Ascending aorta (tissue), 2 donors: ENCODE measurements around the gene DNAH2. TPM values are rescaled to one million over a fixed set of nuclear protein-coding genes. Genes with fewer than 3 reads are reported as not detected.

Source experiments
- DNase-seq, 2 donors: peaks; one replicate each; pipeline ENCODE4 v3.0.0-alpha.2; 2019; ENCODE audit warnings: low spot score in 2 of 2
- H3K27ac ChIP-seq, 2 donors: fragments of 200-600 bp; sonication (generic); one replicate each; pipeline ENCODE4 v1.5.1; 2016 to 2017; ENCODE audit warnings: mild to moderate bottlenecking in 1 of 2
- H3K27me3 ChIP-seq: fragments of 200-600 bp; sonication (generic); one replicate; pipeline ENCODE4 v1.5.1; 2017
- H3K36me3 ChIP-seq, 2 donors: fragments of 200-600 bp; sonication (generic); one replicate each; pipeline ENCODE4 v1.5.1; 2016
- H3K4me1 ChIP-seq, 2 donors: fragments of 200-600 bp; sonication (generic); one replicate each; pipeline ENCODE4 v1.5.1; 2016 to 2017; ENCODE audit warnings: mild to moderate bottlenecking in 1 of 2
- H3K4me3 ChIP-seq, 2 donors: fragments of 200-600 bp; sonication (generic); one replicate each; pipeline ENCODE4 v1.5.1; 2016 to 2017; ENCODE audit warnings: mild to moderate bottlenecking in 1 of 2
- H3K9me3 ChIP-seq, 2 donors: fragments of 200-600 bp; sonication (generic); one replicate each; pipeline ENCODE4 v1.5.1; 2016
- intact Hi-C: fragments of 100-400 bp; cut with DNase I; formaldehyde crosslinking; loops from one replicate; pipeline ENCODE4 v1.15.1; 2023
- total RNA-seq: library from RNA; depleted of rRNA; stranded (reverse); fragments of >200 nt; gene quantifications from one replicate; pipeline ENCODE4 v1.1.0, GENCODE V29; 2016
- TF ChIP-seq, protein P1 (sequence below), 3 experiments: fragments of 200-600 bp in 2 of 3; fragments of 450-650 bp in 1 of 3; sonication (generic) in 2 of 3; IDR thresholded peaks; one replicate each; pipeline ENCODE4 v1.5.1; 2016 to 2019; ENCODE audit warnings: antibody characterized with exemption in 3 of 3, mild to moderate bottlenecking in 1 of 3, moderate library complexity in 1 of 3

Gene DNAH2
- total RNA-seq, 1 donor from 2014 or later, result 0.43 TPM

DNA sequence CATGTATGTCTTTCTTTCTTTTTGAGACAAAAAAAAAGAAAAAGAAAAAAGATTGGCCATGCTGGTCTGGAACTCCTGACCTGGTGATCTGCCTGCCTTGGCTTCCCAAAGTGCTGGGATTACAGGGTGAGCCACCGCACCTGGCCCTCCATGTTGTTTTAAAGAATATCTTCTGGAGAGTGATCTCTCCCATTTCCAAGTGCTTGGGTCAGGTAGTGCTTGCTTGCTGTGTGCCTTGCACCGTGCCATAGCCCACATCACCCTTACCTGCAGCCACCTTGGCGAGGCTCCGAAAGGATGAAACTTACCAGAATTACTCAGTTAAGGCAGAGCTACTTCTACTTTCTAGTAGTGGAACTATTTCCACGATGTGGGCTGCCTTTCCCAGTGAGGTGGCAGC, 97.4 kb downstream of the DNAH2 start:
- Histone ChIP-seq H3K4me3 (no peak overlapping the region), H3K4me1 (no peaks in the 10 kb centered on the region), H3K27me3 (no peaks in the 10 kb centered on the region), H3K36me3 (no peaks in the 10 kb centered on the region), H3K27ac (no peak overlapping the region), H3K9me3 (no peaks in the 10 kb centered on the region)
- intact Hi-C loops, result no loop called here
- TF ChIP-seq, protein P1, sequence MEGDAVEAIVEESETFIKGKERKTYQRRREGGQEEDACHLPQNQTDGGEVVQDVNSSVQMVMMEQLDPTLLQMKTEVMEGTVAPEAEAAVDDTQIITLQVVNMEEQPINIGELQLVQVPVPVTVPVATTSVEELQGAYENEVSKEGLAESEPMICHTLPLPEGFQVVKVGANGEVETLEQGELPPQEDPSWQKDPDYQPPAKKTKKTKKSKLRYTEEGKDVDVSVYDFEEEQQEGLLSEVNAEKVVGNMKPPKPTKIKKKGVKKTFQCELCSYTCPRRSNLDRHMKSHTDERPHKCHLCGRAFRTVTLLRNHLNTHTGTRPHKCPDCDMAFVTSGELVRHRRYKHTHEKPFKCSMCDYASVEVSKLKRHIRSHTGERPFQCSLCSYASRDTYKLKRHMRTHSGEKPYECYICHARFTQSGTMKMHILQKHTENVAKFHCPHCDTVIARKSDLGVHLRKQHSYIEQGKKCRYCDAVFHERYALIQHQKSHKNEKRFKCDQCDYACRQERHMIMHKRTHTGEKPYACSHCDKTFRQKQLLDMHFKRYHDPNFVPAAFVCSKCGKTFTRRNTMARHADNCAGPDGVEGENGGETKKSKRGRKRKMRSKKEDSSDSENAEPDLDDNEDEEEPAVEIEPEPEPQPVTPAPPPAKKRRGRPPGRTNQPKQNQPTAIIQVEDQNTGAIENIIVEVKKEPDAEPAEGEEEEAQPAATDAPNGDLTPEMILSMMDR (IDR thresholded peaks at IDR 0.05), result no peak
- DNase-seq, result no peak

DNA sequence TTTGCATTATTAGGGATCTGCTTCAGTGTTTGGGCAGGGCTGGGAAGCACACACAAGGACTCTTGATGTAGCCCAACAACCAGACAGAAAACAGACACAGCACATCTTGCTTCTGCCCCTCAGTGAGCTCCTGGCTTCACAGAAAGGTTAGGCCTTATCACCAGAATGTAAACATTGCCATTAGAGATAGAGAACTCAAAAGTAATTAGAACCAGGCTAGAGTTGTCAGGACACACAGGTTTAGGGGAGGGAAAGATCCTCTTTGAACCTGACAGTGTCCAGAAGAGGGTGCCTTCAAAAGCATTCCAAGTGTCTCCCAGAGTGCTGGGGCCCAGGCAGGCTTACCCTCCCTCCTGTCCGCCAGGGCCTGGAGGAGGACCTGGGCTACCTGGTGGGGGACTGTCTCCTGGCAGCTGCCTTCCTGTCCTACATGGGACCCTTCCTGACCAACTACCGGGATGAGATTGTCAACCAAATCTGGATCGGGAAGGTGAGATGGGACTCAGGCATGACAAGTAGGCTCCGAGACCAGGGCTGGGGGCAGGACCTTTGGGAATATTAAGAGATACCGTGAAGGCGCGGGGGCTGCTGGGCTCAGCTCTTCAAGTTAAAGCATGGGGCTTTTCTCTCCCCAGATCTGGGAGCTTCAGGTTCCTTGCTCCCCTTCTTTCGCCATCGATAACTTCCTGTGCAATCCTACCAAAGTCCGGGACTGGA, 99.5 kb downstream of the DNAH2 start:
- Histone ChIP-seq H3K27me3 (no peaks in the 10 kb centered on the region), H3K4me3 (no peak overlapping the region), H3K4me1 (no peaks in the 10 kb centered on the region), H3K9me3 (no peaks in the 10 kb centered on the region), H3K27ac (no peak overlapping the region), H3K36me3 (no peaks in the 10 kb centered on the region)
- no peak for DNase-seq
- TF ChIP-seq, protein P1 (IDR thresholded peaks at IDR 0.05), result no peak
- intact Hi-C loops, result no loop called here

DNA sequence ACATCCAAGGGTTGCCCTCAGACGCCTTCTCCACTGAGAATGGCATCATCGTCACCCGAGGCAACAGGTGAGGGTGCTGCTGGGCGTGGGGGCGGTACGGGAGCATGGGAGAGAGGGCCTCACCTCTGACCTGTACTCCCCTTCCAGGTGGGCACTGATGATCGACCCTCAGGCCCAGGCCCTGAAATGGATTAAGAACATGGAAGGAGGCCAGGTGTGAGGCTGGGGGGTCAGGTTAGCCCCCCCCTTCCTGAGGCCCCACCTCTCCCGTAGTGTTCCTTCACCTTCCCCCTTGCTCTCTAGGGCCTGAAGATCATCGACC, 100.1 kb downstream of the DNAH2 start:
- TF ChIP-seq, protein P1 (IDR thresholded peaks at IDR 0.05), result no peak
- Histone ChIP-seq H3K27ac (no peak overlapping the region), H3K9me3 (no peaks in the 10 kb centered on the region), H3K36me3 (no peaks in the 10 kb centered on the region), H3K4me3 (no peak overlapping the region), H3K4me1 (no peaks in the 10 kb centered on the region), H3K27me3 (no peaks in the 10 kb centered on the region)
- no peak for DNase-seq
- intact Hi-C loops, result no loop called here

DNA sequence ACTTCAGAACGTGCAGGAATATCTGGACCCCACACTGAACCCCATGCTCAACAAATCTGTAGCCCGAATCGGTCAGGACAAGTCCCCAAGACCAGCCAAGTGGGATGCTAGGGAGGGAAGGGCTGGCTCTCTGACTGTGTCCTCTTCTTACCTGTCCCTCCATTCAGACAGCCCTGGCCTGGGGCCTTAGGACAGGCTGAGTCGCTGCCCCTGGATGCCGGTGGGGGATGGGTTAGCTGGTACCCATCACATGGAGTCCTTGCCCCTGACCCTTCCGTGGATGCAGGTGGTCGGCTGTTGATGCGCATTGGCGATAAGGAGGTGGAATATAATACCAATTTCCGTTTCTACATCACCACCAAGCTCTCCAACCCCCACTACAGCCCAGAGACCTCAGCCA, 100.5 kb downstream of the DNAH2 start:
- H3K4me3 ChIP-seq, result no peak overlapping the region
- intact Hi-C loops, result no loop called here
- TF ChIP-seq, protein P1 (IDR thresholded peaks at IDR 0.05), result no peak

DNA sequence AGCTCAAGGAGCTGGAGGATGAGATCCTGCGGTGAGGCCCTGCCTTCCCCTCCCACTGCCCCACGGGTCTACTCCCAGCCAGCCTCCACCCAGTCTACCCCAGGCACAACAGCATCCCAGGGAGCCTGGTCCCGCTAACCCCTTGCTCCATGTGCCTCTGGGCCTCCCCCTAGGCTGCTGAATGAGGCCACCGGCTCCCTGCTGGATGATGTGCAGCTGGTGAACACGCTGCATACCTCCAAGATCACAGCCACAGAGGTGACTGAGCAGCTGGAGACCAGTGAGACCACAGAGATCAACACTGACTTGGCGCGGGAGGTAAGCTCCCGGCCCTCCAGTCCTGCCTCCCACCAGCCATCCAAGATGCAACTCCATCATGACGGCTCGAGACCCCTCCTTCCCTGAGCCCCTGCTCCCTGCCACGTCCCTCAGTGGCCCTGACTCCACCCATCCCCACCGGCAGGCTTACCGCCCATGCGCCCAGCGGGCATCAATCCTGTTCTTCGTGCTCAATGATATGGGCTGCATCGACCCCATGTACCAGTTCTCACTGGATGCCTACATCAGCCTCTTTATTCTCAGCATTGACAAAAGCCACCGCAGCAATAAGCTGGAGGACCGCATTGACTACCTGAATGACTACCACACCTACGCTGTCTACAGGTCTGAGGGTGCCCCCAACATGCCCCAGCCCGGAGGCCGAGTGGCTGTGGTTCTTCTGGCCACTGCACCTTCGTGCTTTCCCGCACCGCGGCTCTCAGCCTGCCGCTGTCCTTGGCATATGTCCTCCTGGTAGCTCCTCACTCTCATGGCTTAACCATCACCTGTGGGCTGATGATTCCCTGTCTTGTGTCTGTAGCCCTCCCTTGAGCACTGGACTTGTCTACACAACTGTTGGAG, 101.5 kb downstream of the DNAH2 start:
- Histone ChIP-seq H3K9me3 (no peaks in the 10 kb centered on the region), H3K4me1 (no peaks in the 10 kb centered on the region), H3K27ac (no peak overlapping the region), H3K27me3 (no peaks in the 10 kb centered on the region), H3K4me3 (no peak overlapping the region), H3K36me3 (no peaks in the 10 kb centered on the region)
- intact Hi-C loops, result no loop called here
- TF ChIP-seq, protein P1 (IDR thresholded peaks at IDR 0.05), result no peak
- no peak for DNase-seq

More for the DNA sequence above, 100.5 kb downstream of the DNAH2 start:
- Histone ChIP-seq H3K27me3 (no peaks in the 10 kb centered on the region), H3K27ac (no peak overlapping the region), H3K9me3 (no peaks in the 10 kb centered on the region), H3K36me3 (no peaks in the 10 kb centered on the region), H3K4me1 (no peaks in the 10 kb centered on the region)
- no peak for DNase-seq
